Activated CD8-positive, alpha-beta memory T cell treated with anti-CD3 and anti-CD28 coated beads, Interleukin-2, amount 50 U/mL, for 4 hours (primary cell): ENCODE results near the gene FYB2.
A peak's percentile ranks its signal among the peaks of the same experiment; 100 is the strongest.

Experiments
- DNase-seq: peaks from one replicate; pipeline ENCODE4 v3.0.0-alpha.2; 2020

Gene FYB2

DNA sequence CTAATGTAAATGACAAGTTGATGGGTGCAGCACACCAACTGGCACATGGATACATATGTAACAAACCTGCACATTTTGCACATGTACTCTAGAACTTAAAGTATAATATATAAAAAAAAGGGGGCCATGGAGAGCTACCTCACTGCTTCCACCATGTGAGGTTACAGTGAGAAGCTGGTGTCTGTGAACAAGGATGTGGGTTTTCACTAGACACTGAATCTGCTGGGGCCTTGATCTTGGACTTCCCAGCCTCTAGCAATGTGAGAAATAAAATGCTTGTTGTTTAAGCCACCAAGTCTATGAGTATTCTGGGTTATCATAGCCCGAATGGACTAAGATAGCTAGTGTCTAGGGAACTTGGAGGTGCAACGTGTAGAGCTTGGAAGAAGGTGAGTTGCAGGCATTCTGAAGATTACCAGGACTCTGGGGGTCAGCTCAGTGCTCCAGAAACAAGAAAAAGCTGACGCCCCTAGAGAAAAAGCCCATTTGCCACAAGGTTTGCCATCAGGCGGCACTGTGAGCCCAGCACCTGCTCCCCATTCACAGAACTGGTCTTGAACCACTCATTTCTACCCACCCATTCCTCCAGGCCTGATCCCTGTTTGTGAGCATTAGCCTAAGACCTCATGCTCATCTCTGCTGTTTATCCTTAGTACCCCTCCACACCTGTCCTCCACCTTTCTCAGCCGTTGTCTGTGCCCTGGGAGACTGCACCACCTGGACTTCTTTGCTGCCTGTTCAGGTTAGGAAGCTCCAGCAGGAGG lies 15.1 kb upstream of the FYB2 start:
- DNase-seq: no peak

DNA sequence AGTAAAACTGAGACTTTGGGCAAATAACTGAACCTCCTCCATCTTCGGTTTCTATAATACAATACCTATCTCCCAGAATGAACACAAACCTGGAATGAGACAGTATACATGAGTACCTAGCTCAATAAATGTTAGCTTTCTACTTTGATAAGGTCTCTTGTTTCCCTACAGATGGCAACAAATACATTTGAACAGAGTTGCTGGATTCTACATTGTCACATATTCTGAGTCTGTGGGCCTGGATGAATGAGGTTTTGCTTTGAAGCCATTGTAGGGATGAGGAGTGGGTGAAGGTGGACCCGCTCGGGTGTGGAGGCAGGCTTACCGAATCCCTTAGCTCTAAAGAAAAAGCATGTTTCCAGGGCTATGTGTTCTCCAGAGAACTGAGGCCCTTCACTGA lies 13.9 kb upstream of the FYB2 start:
- no peak for DNase-seq

DNA sequence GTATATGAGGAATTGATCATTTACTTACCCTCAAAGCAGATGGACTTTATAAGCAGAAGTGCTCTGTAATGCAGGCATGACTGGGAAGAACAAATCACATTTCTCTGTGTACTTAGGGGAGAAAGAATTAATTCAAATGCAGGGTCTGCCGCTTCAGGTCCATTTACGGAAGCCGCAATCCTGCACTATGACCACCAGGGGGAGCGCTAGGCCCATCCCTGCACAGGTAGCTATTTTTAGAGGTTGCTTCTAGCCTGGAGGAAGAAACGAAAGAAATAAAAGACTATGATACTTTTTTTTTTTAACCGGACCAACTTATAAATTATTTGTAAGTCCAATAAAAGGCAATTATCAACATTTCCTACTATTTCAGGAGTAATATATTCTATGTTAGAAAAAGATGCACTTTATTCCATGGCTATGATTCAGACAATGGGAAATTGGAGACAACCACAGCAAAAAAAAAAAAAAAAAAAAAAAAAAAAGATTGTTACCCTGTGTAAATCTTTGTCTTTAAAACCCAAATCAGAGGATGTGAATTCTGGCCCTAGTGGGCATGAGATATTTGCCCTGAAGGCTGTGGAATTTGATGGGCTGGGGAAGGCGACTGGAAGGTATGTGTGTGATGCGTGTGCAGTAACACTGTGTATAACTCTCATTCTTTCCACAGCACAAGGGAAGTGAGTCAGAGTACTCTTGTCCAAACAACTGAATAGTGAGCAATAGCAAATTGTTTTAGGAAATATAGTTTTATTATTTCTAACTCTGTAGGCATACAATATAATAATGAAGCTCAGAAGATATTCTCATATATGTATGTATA lies 12.9 kb upstream of the FYB2 start:
- peak; percentile 63 for DNase-seq

DNA sequence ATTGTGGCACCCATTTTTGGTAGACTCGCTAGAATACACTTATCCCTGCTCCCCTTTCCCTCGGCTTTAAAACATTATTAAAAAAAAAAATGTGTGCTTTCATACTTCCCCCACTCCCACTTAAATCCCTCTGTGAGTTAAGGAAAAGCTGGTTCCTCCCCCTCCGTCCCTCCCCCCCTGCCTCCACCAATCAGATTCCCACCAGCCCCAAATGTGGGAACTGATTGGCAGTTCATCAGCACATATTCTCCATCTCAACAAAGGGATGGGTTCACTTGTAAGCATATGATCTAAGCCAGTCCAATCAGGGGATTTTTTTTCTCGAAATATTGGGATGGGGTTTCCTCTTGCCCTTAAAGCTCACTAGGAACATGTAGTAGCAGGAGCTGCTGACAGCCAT lies 10.8 kb upstream of the FYB2 start:
- DNase-seq: no peak

DNA sequence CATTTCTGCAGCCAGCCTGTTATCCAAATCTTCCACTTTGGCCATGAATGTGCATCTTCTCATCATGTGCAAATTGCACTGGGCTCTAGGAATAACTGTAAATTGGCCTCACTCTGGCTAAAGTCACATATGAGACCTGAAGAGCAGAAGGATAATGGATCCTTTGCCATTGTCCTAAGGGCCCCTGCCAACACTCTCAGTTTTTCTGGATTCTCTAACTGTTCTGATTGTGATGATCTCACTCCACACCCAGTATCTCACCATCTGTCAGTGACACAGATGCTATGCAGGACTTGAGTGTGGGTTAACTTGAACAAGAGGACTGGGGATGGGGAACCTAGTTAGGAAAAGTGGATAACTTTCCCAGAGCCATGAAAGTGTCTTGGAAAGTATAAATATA lies 8.5 kb upstream of the FYB2 start:
- no peak for DNase-seq

DNA sequence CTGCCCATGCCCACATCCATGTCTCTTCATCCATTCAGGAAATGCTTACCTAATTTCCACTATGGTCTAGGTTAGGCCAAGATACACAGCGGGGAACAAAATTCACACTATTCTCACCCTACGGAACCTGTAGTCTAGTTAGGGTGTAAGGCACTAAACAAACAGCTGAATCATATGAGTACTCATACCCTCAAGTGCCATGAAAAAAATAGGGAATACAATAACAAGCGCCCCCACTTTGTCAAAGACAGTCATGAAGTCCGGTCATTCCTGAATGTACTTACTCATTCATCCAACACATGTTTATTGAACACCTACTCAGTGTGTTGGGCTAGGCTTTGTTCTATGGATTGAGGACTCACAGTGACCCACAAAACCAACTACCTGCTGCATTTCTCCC lies 6.2 kb upstream of the FYB2 start:
- DNase-seq: no peak

DNA sequence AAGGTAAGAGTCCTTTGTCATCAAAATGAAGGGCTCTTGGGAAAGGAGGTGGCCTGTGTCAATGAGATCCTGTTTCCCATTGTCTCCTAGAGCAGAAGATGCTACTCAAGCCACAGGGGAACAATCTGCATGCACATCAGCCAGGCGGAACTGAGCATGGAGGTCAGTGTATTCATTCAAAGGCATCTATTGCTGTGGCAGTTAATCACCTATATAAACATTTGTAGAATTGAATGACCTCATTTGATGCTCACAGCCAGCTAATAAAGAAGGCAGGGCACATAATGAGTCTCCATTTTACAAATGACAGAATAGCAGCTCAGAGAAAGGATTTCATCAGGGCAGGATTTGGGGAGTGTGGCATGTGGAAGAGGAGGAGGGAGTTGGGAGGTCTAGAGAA lies 5.7 kb upstream of the FYB2 start:
- no peak for DNase-seq

DNA sequence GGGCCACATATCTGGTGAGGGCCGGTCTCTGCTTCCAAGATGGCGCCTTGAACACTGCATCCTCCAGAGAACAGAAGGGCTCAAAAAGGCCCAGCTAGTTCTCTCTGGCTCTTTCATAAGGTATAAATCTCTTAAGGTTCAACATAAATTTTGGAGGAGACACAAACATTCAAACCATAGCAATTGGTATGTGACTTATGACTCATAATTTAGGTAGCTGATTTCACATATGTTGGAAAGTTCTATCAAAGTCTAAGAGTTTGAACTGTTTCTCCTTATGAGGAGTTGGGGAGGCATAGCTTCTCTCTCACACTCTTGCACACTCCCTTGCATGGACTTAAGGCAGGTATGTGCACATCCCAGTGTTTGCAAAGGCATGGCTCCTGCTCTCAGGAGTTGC lies 5.1 kb upstream of the FYB2 start:
- DNase-seq: no peak

DNA sequence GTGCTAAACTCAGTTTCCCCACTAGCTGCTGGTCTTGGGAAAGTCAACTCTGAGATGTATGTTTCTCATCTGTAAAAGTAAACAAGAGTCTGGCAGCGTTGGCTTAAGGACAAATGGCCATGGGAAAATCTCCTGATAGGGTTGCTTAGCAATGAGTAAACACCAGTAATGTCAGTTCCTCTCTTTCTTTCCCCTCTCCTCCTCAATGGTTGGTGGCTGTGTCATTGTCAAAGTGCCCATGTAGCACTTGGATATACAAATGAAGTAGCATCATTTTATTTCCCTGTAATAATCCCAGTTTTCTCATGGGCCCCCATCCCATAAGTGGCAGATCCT lies 2.2 kb upstream of the FYB2 start:
- no peak for DNase-seq

DNA sequence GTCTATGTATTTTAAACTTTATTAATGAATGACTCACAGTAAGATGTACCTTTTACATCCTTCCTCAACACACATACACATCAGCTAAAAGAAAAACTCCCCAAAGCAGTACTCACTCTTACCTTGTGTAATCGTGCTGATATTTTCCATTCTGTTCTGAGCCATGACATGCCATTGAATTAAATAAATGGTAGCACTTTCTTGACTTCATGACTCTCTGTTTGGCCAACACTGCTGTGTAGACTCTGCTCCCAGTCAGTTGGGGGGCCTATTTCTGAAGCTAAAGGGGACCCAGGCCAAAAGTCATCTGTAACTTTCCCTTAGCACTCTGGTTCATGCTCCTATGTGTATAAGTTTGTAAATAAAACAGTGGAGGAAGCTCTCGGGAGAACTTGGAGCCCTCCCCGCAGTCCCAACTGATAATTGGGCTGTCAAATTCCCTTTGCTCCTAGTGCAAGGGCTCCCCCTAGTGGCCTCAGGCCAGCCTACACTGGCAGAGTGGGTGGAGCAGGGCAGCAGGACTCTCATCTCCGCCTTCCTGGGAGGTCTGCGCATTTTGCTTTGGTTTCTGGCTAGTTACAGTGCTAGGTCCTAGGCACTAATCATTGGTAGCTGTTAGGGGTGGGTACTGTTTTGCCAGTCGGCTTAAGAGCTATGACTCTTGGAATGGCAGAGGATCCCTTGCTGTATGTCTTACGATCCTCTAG lies 1.7 kb upstream of the FYB2 start:
- peak; percentile 49 for DNase-seq

DNA sequence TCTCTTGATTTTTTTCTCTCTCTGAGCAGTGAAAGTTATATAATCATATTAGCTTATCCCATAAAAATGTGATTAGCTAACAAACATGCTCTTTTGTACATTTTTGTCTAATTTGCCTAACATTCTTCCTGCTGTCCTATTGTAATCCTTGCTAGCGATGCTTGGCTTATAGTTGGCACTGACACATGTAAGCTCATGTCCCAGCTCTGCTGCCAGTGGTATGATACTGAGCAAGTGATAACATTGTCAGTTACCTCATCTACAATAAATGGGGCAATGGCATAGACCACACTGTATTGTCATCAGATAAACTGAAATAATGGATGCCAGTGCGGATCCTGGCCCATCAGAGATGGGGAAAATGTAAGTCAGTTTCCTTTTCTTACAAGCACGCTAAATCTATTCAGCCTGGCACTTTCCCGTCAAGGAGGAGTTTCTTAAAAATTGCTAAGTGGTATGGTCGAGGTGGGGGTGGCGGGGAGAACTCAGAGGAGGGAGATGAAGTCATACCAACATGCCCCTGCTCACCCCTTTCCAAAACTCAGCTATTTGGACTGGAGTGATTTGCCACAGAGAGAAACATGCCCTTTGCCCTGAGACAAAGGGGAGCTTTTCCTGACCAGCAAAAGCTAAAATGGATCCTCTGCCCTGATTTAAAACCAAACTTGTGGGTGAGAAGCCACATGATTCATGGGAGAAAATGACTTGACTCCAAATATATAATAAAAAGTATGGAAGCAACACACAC lies 1.3 kb downstream of the FYB2 start:
- DNase-seq: no peak

DNA sequence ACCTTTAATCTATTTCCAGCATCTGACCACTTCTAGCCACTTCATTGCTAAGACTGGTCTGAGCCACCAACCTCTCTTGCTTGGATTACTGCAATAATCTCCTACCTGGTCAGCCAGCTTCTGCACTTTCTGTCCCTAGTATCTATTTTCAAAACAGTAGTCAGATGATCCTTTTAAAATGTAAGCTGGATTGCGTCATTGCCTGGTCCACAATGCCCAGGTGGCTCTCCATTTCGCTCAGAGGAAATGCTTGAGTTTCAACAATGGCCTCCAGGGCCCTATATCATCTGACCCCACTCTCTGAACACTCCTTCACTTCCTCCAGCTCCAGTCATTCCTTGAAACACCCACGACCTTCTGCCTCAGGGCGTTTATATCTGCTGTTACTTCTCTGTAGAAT lies 2.3 kb downstream of the FYB2 start:
- no peak for DNase-seq

DNA sequence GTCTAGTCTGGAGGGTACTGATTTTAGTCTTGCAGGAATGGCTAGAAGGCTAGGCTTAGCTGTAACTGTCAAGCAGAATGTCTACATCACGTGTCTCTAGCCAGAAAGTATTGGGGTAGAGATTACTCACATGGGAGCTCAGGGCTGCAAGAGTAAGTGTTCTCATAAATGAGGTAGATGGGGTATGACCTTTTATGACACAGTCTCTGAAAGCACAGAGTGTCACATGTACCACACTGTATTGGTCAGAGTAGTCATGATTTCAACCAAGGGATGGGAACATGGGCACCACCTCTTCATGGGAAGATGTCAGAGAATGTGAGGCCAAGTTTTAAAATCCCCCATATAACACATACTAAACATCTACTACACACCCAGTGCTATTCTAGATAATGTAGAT lies 2.9 kb downstream of the FYB2 start:
- no peak for DNase-seq

DNA sequence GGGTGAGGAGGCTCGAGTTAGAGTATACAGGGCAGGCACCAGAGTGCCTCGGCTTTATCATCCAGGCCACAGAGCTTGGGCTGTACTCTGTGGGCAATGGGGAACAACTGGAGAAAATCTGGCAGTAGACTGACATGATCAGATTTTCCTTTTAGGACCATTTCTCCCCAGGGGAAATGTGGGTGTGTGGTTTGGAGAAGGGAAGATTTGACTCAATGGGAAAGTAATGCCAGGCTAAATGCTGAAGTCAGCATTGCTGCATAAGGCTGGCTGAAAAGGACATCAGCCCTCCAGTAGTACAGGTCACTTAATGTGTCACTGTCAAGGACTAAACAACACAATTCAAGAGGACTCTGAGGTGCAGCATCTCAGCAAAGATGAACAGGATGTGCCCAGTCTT lies 5.0 kb downstream of the FYB2 start:
- DNase-seq: no peak

DNA sequence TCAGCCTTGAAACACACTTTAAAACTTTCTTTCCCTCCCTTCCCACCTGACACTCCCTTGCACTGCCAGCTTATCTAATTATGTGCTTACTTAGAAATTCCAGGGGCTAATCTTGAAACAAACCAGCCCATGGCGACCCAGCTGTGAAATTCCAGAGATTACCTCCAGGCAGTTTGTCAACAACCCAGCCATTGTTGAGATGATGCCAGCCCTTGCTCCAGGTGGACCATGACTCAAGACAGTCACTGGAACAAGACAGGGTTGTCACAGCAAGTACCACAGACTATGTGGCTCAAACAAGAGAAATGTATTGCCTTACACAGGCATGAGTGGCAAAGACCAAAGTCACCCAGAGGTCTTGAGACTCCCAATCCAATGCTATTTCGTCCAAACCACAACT lies 7.9 kb downstream of the FYB2 start:
- DNase-seq: no peak

DNA sequence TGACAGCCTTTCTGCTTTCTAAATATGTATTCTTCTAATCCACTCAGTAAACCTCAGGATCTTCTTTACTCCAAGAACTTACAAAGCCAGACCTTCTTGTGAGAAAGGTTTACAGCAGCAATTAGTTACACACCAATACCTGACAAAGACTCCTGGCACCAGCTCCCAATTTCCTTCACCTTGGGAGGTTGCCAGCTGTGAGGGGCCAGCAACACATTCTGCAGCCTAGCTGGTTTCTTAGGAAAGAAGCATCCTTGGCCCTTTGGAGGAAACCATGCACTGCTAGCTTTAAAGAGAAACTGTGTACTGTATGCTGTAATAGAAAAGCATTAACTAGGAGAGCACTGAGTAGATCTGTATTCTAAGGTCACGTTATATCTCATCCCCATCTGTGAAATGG lies 10.8 kb downstream of the FYB2 start:
- no peak for DNase-seq

DNA sequence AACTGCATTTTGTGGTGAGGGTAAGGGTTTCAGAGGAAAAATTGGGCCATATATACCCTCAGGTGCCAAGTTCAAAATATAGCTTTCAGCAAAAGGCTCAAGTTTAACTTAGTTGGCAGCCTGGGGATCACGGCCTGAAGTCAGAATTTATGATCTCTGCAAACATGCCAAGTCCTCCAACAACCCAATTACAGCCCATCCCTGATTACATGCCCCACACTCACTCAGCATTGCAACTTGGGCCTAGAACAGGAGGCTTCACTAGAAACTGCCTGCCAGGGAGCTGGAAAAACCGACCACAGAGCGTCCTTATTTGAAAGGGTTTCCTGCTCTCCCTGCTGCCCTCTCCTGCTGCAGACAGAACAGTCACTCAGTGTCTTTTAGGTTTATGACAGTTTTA lies 12.4 kb downstream of the FYB2 start:
- no peak for DNase-seq

DNA sequence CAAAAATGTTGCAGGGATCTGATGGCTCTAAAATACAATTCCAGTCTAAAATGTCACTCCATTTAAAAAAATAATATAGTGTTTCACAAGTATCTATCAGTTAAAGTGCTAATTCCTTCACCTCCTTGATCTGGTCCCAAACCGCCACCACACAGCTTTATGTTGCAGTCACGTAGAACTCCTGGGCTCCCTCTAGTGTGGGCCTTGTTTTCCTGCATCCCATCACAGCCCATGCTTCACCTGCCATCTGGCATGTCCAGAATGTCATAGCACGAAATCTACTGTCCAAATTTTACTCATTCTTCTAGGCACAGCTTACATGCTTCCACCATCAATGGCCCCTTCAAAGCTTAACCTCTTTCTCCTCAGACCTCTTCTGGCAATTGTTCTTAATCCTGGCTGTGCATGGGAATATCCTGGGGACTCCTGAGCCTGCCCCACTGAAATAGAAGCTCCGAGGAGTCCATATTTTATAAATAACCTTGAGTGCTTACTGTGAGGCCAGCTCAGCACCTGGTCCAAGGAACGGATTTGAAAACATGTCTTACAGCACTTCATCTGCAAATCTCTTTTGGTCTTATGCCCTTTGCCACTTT lies 15.5 kb downstream of the FYB2 start:
- no peak for DNase-seq

DNA sequence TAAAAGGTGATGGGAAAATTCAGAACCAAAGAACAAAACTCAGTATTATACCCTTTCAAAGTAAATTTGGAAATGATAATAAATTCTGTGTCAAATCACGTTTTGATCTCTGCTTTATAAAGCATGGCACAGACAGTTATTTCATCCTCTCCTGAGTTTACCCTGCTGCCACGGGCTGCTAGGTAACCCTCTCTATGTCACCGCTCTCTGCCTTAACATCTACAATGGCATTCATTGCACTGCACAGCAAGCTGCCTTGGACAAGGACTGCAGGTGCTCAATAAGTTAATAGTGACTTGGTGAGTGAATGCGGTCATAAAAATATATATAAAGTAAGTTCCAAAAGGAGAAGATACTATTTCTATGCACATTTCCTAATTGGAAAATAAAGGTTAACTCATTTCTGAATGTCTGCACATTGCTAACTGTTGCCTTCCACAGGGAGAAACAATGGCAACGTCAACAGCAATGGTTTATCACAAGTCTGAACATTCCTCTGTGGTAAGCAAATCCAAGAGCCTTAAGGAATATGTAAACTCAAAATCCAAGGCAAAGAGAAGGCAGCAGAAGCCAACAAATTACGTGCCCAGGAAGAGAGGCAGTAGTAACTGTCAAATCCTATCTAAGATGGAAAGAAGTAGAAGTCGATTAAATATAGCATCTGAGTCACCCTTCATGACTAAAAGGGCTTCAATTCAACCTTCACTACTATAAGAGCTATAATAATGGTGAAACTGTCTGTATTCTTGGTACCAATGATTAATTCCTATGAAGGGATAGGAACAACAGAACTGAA lies 19.4 kb downstream of the FYB2 start:
- DNase-seq: no peak

DNA sequence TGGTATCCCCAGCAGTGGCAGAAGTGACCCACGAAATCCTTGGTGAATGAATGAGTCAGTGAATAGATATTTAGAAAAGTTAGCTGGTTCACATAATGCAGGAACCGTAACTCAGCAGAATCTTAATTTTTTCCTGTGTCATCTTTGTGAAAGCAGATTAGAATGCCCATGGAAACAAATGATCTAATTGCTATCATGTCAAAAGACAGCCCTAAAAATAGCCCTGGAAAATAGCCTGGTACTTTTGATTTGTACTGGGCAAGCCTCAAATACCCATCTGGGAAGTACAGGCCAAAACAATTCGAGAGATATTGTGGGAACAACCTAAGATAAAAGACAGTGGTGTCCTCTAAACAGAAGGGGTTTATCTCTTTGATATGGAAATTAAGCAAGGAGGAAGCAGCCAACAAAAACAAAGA lies 21.1 kb downstream of the FYB2 start:
- no peak for DNase-seq

DNA sequence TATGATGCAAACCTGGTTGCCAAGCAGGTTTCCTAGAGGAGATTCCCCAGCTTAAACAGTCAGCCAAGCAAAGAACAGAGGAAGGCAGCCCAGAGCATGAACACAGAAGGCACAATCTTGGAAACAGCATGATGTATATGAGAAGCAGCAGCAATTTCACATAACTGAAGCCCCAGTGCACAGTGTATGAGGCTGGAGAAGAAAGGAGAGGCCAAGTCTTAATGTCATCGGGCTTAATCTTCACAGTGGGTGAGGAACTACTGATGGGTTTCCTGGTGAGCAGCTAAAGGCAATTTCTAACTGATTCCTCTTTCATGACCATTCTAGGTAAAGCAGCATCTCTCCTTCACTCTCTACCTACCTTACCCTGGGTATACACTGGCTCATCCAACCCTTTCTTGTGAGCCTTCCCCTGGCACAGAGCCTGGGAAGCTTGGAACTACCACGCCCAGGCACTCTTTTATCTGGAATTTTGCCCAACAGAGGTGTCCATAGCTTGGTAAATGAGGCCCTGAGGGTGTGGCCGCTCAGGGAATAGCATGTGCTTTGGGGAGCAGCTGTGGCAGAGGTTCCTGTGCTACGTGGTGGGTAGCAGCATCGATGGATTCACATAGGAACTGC lies 22.0 kb downstream of the FYB2 start:
- DNase-seq: no peak

DNA sequence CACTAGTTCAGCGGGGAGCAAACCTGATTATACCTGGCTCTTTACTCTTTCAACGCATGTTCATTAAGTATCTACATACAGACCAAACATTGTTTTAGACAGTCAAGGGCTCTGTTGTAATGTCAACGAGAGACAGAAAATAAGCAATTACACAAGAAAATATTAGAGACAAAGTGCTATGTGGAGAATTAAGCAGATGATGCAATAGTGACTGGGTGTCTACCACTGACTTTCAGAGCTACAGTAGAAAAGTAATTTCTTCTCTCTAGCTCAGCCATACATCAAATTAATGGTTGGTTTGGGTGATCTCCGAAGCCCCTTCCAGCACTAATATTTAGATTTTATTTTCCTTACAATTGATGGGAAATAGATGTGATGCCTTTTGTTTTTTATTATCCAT lies 23.3 kb downstream of the FYB2 start:
- DNase-seq: no peak
